GM12878 (cell line): ENCODE measurements around the gene COL18A1. TPM values are rescaled to one million over a fixed set of nuclear protein-coding genes. Genes with fewer than 3 reads are reported as not detected.

Source experiments
- ATAC-seq: fragments of 200-7000 bp; cut with Tn5 transposase; 3 replicates; pipeline ENCODE4 v1.9.1; 2020; ENCODE audit warnings: mild to moderate bottlenecking, moderate library complexity
- BruUV-seq: library from RNA; stranded (reverse); fragments of 400-500 nt; replicated peaks from 2 replicates; lab custom pipeline; 2021; lab: Mats Ljungman, UMichigan
- CTCF ChIA-PET: fragments of 300-600 bp; sonication (Branson Sonifier 250); formaldehyde crosslinking; extraction: SDS; loops from one replicate; lab custom pipeline; 2021; ENCODE audit warnings: inconsistent platforms; lab: Yijun Ruan, JAX
- POLR2A ChIA-PET: fragments of 350-600 bp; formaldehyde crosslinking; extraction: SDS; loops from one replicate; lab custom pipeline; 2021; ENCODE audit warnings: inconsistent platforms; lab: Charles Lee
- RAD21 ChIA-PET: fragments of 300-600 bp; sonication (Branson Sonifier 250); formaldehyde crosslinking; loops from one replicate; lab custom pipeline; 2023; ENCODE audit warnings: antibody characterized with exemption; ENCODE audit not compliant: unreplicated experiment; lab: Charles Lee
- SMC1A ChIA-PET: fragments of 300-600 bp; sonication (Branson Sonifier 250); formaldehyde crosslinking; loops from one replicate; lab custom pipeline; 2023; ENCODE audit not compliant: unreplicated experiment, uncharacterized antibody; lab: Charles Lee
- DNase-seq: peaks from one replicate; pipeline ENCODE4 v3.0.0-alpha.2; 2011; ENCODE audit warnings: low read depth, low spot score
- FAIRE-seq: peaks from 3 replicates; lab custom pipeline; 2011; peaks lifted over from hg19 to GRCh38; lab: Jason Lieb, UNC
- H2AFZ ChIP-seq: 2 replicates; pipeline ENCODE4 v1.6.0; 2011; ENCODE audit warnings: low read depth, low read length, control low read depth; ENCODE audit not compliant: control insufficient read depth
- H3K27ac ChIP-seq: 2 replicates; pipeline ENCODE4 v1.5.1; 2011; ENCODE audit warnings: control low read depth; ENCODE audit not compliant: control insufficient read depth, insufficient read depth
- H3K27me3 ChIP-seq, 2 experiments: replicated peaks in 1 of 2; 2 replicates each; pipeline versions ENCODE4 v1.6.0 to v1.6.1; 2011; ENCODE audit warnings: low read length in 1 of 2; ENCODE audit not compliant: control insufficient read depth in 2 of 2, insufficient read depth in 2 of 2
- H3K36me3 ChIP-seq, 2 experiments: 2 replicates each; pipeline ENCODE4 v1.5.1; 2011; ENCODE audit warnings: low read length in 1 of 2; ENCODE audit not compliant: control insufficient read depth in 2 of 2, insufficient read depth in 2 of 2
- H3K4me1 ChIP-seq: 2 replicates; pipeline ENCODE4 v1.6.1; 2011; ENCODE audit warnings: mild to moderate bottlenecking, low read length, moderate library complexity, mixed read lengths; ENCODE audit not compliant: control insufficient read depth, insufficient read depth
- H3K4me2 ChIP-seq: 2 replicates; pipeline ENCODE4 v1.6.0; 2011; ENCODE audit warnings: control low read depth; ENCODE audit not compliant: control insufficient read depth, insufficient read depth
- H3K4me3 ChIP-seq: fragments of 200-600 bp; sonication (generic); 2 replicates; pipeline ENCODE4 v1.5.1; 2016
- H3K79me2 ChIP-seq: 2 replicates; pipeline ENCODE4 v1.6.0; 2011; ENCODE audit warnings: low read length; ENCODE audit not compliant: control insufficient read depth, insufficient read depth
- H3K9ac ChIP-seq: 2 replicates; pipeline ENCODE4 v1.8.0; 2011; ENCODE audit warnings: low read length, control low read depth, mixed read lengths; ENCODE audit not compliant: control insufficient read depth, insufficient read depth
- H3K9me3 ChIP-seq: replicated peaks from 3 replicates; pipeline ENCODE4 v1.5.1; 2011; ENCODE audit warnings: mild to moderate bottlenecking, low read length; ENCODE audit not compliant: control insufficient read depth, insufficient read depth
- H4K20me1 ChIP-seq: 2 replicates; pipeline ENCODE4 v1.6.0; 2011; ENCODE audit not compliant: control insufficient read depth, insufficient read depth
- IKZF2 ChIP-seq, 2 experiments: fragments of 450-650 bp; IDR thresholded peaks; 2 replicates each; pipeline ENCODE4 v1.6.1; 2017; ENCODE audit warnings: mild to moderate bottlenecking in 2 of 2, moderate library complexity in 2 of 2
- NR2C2 ChIP-seq: IDR thresholded peaks from 2 replicates; pipeline ENCODE4 v1.6.1; 2011; ENCODE audit warnings: borderline replicate concordance, low read depth; ENCODE audit not compliant: control insufficient read depth, insufficient read length
- PAX5 ChIP-seq: IDR thresholded peaks from 2 replicates; pipeline ENCODE4 v1.6.1; 2011; ENCODE audit warnings: low read depth, low read length, borderline replicate concordance
- POLR2AphosphoS5 ChIP-seq: IDR thresholded peaks from 2 replicates; pipeline ENCODE4 v1.6.1; 2011; ENCODE audit warnings: mild to moderate bottlenecking, low read length, inconsistent platforms
- RCOR1 ChIP-seq: conservative IDR thresholded peaks from 2 replicates; pipeline ENCODE4 v1.6.1; 2012; ENCODE audit warnings: low read depth, low read length, improper control_type of control experiment
- STAT1 ChIP-seq: fragments of 450-650 bp; conservative IDR thresholded peaks from 2 replicates; pipeline ENCODE4 v1.6.1; 2014; ENCODE audit warnings: antibody characterized with exemption, mild to moderate bottlenecking
- SUPT20H ChIP-seq: IDR thresholded peaks from 2 replicates; pipeline ENCODE4 v1.6.1; 2011; ENCODE audit warnings: low read depth, mild to moderate bottlenecking, low read length, moderate library complexity, borderline replicate concordance; ENCODE audit not compliant: control insufficient read depth
- WRNIP1 ChIP-seq: IDR thresholded peaks from 2 replicates; pipeline ENCODE4 v1.6.1; 2011; ENCODE audit warnings: low read depth, low read length, improper control_type of control experiment, borderline replicate concordance
- WGBS: methylation state at CpG from one replicate; pipeline ENCODE4 v1.1.6; 2016; ENCODE audit warnings: low lambda C conversion rate; ENCODE audit not compliant: insufficient replicate concordance, insufficient coverage; ENCODE audit errors: missing lambda C conversion rate; 5-methylcytosine and 5-hydroxymethylcytosine counted together
- in situ Hi-C: fragments of 300-500 bp; cut with MboI; formaldehyde crosslinking; loops from 9 replicates; pipeline ENCODE4 v1.14.3; 2018; ENCODE audit warnings: mixed read lengths
- intact Hi-C: fragments of 100-400 bp; cut with micrococcal nuclease; formaldehyde crosslinking; loops from one replicate; pipeline ENCODE4 v1.14.2; 2022; ENCODE audit not compliant: unreplicated experiment
- polyA plus RNA-seq, 11 experiments: library from polyadenylated mRNA; depleted of rRNA in 4 of 11; unstranded in 6 of 11; stranded (reverse) in 5 of 11; fragments of >200 nt; fragmentation: Nextera tagmentation in 4 of 11; fragmentation: Illumina TruSeq in 1 of 11; extraction: Ambion mirVana in 4 of 11; extraction: Trizol in 1 of 11; gene quantifications; 1 replicate in 1 of 11; 2 replicates in 10 of 11; pipeline versions ENCODE4 v1.2.1 to v1.2.3, GENCODE V29; 2011 to 2016; ENCODE audit warnings: inconsistent platforms in 2 of 11, missing spikeins in 2 of 11, low read depth in 1 of 11
- total RNA-seq, 4 experiments: library from RNA; depleted of rRNA in 3 of 4; stranded (reverse); fragments of >200 nt in 3 of 4; fragmentation: Illumina TruSeq in 1 of 4; extraction: Trizol in 1 of 4; gene quantifications; 2 replicates each; pipeline versions ENCODE4 v1.2.1 to v1.2.3, GENCODE V29; 2013 to 2021
- TF ChIP-seq, protein P1 (sequence below): fragments of 450-650 bp; IDR thresholded peaks from 2 replicates; pipeline ENCODE4 v1.6.1; 2017; ENCODE audit warnings: low read depth, mild to moderate bottlenecking, moderate library complexity
- TF ChIP-seq, protein P2 (sequence below): fragments of 450-650 bp; IDR thresholded peaks from 2 replicates; pipeline ENCODE4 v1.6.1; 2018; ENCODE audit warnings: borderline replicate concordance, mild to moderate bottlenecking; ENCODE audit not compliant: partially characterized antibody

Gene COL18A1
- total and polyA plus RNA-seq, 10 of the 15 experiments (the other 5 are each of a cell fraction or from before 2014, with no cell fraction given): under 0.01 to 0.49 (median 0.09) TPM; not detected in 3

- TF ChIP-seq, protein P1, sequence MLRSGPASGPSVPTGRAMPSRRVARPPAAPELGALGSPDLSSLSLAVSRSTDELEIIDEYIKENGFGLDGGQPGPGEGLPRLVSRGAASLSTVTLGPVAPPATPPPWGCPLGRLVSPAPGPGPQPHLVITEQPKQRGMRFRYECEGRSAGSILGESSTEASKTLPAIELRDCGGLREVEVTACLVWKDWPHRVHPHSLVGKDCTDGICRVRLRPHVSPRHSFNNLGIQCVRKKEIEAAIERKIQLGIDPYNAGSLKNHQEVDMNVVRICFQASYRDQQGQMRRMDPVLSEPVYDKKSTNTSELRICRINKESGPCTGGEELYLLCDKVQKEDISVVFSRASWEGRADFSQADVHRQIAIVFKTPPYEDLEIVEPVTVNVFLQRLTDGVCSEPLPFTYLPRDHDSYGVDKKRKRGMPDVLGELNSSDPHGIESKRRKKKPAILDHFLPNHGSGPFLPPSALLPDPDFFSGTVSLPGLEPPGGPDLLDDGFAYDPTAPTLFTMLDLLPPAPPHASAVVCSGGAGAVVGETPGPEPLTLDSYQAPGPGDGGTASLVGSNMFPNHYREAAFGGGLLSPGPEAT: no peak
- TF ChIP-seq WRNIP1 (no peak), IKZF2 (IDR thresholded peaks at IDR 0.05) (no peak), SUPT20H (no peak), STAT1 (no peak), NR2C2 (no peak), POLR2AphosphoS5 (no peak)
- TF ChIP-seq, protein P2, sequence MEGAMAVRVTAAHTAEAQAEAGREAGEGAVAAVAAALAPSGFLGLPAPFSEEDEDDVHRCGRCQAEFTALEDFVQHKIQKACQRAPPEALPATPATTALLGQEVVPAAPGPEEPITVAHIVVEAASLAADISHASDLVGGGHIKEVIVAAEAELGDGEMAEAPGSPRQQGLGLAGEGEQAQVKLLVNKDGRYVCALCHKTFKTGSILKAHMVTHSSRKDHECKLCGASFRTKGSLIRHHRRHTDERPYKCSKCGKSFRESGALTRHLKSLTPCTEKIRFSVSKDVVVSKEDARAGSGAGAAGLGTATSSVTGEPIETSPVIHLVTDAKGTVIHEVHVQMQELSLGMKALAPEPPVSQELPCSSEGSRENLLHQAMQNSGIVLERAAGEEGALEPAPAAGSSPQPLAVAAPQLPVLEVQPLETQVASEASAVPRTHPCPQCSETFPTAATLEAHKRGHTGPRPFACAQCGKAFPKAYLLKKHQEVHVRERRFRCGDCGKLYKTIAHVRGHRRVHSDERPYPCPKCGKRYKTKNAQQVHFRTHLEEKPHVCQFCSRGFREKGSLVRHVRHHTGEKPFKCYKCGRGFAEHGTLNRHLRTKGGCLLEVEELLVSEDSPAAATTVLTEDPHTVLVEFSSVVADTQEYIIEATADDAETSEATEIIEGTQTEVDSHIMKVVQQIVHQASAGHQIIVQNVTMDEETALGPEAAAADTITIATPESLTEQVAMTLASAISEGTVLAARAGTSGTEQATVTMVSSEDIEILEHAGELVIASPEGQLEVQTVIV: no peak
Observed at GRCh38 chr21:45516071-45516670, 111.2 kb downstream of the COL18A1 start (continued).

DNA sequence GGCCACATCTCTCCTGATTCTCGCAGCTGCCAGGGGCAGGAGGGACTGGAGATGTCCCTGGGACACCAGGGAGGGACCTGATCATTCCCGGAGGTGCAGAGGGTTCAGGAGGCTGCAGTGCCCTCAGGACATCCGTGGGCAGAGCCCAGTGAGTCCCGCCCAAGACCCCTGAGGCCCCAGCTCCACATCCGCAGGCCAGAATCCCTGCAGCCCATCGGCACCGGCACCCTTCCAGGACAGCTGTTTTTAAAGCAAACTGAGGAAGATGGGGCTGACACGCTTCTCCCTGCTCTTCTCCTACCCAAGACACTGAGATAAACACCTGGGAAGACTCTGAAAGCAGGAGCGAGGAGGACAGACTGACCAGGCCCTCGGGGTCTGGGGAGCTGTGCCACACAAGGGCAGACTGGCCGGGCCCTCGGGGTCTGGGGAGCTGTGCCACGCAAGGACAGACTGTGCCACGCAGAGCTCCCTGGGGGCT, 111.7 kb downstream of the COL18A1 start:
- FAIRE-seq (no peak), DNase-seq (no peak), ATAC-seq (no peak)
- BruUV-seq: no TSS peak
- no peak overlapping the region for H2AFZ ChIP-seq
- TF ChIP-seq, protein P2: no peak
- no peak for TF ChIP-seq RCOR1
- no peak for TF ChIP-seq PAX5
- no peak for TF ChIP-seq SUPT20H
- CTCF ChIA-PET: no interaction called here
- H3K27ac ChIP-seq: no peak overlapping the region
- H3K4me3 ChIP-seq: no peak overlapping the region
- RAD21 ChIA-PET: no interaction called here
- H3K36me3 ChIP-seq: peaks cover 9 to 11% of the 10 kb centered on the region in 2 experiments; a peak in 3 of 4 replicates
- SMC1A ChIA-PET: no interaction called here
- 84% methylated on average over 14 of the region's 14 CpGs for WGBS
- intact Hi-C loops (no loop called here), in situ Hi-C loops (no loop called here)
- POLR2A ChIA-PET: no interaction called here
- no peaks in the 10 kb centered on the region for H4K20me1 ChIP-seq
- no peaks in the 10 kb centered on the region for H3K27me3 ChIP-seq
- H3K79me2 ChIP-seq: no peaks in the 10 kb centered on the region; the same call in 1 of the 2 replicates
- peaks cover 21% of the 10 kb centered on the region for H3K9me3 ChIP-seq
- H3K9ac ChIP-seq: no peak overlapping the region
- no peaks in the 10 kb centered on the region for H3K4me1 ChIP-seq
- no peak overlapping the region for H3K4me2 ChIP-seq
